Stimulated activated CD8-positive, alpha-beta memory T cell treated with anti-CD3 and anti-CD28 coated beads, Interleukin-12 subunit alpha, Interleukin-12 subunit beta, amount 100 ng/mL, for 4 hours (primary cell): ENCODE measurements around the gene PDS5A.
"Not testable (repeated sequence)": the region's sequence is repeated elsewhere in the genome, so short reads cannot be mapped to it uniquely, and the experiment has no call there.

ENCODE experiments used
- DNase-seq: peaks from one replicate; pipeline ENCODE4 v3.0.0-alpha.2; 2020; ENCODE audit warnings: low read depth

Gene PDS5A

DNA sequence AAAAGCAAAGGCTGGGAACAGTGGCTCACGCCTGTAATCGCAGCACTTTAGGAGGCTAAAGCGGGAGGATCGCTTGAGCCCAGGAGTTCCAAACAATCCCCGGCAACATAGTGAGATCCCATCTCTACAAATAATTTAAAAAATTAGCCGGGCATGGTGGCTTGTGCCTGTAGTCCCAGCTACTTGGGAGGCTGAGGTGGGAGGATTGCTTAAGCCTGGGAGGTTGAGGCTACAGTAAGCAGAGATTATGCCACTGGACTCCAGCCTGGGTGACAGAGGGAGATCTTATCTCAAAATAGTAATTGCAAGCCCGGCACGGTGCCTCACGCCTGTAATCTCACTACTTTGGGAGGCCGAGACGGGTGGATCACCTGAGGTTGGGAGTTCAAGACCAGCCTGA, 139.3 kb downstream of the PDS5A start:
- DNase-seq: not testable (repeated sequence)

DNA sequence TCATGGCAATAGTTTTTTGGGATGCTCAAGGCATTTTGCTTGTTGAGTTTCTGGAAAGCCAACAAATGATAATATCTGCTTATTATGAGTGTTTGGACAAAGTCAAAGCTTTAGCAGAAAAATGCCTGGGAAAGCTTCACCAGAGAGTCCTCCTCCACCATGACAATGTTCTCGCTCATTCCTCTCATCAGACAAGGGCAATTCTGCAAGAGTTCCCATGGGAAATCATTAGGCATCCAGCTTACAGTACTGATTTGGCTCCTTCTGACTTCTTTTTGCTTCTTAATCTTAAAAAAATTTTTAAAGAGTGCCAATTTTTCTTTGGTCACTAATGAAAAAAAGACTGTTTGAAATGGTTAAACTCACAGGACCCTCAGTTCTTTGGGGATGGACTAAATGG, 143.4 kb downstream of the PDS5A start:
- DNase-seq: no peak

DNA sequence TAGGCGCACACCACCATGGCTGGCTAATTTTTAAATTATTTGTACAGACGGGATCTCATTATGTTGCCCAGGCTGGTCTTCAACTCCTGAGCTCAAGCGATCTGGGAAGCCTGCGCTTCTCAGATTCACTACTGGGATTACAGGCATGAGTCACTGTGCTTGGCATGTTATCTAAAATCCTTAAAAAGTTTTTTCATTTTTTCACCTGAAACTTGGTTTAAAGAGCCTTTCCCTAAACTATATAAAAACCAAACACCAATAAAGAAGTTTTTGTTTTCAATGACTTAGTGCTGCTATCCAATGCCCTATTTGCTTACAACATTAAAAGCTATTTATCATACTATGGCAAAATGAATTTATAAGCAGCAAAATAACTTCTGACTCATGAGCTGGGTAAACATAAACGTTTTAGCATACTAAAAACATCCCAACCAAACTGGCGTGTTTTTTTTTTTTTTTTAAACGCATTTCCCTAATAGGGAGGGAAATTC, 151.9 kb downstream of the PDS5A start:
- no peak for DNase-seq

DNA sequence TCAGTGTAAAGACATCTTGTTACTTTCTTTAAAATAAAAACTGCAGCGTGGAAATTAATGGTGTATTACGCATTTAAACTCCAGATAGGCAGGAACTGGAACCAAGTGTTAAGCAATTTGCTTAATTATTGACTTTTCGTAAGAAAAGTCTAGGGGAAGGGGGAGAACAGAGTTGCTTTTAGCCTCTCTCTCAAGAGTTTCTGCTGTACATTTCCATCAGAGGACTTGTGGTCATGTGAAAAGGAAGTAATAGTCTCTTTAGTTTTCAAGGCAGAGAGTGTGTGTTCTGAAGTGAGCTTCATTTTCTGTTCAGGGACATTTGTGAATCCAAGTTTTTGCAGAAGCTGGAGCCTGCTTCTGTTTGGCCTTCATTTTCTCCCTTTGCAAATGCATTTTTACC, 152.6 kb downstream of the PDS5A start:
- no peak for DNase-seq

DNA sequence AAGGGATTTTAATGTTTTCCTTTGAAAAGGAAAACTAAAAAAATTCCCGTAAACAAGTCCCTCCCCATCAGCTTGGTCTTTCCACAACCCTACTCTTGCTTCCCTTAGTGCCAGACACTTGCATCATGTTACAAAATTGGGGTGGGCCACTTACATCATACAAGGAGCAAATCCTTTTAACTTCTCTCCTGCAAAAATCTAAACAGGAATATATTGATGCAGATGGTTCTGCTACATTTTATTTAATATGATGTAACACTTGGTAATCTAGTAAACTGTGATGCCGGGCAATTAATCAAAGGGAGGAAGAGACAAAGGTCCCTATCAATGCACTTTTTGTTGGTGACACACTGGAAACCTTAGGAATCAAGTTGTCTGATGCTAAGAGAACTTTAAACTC, 154.5 kb downstream of the PDS5A start:
- DNase-seq: no peak

DNA sequence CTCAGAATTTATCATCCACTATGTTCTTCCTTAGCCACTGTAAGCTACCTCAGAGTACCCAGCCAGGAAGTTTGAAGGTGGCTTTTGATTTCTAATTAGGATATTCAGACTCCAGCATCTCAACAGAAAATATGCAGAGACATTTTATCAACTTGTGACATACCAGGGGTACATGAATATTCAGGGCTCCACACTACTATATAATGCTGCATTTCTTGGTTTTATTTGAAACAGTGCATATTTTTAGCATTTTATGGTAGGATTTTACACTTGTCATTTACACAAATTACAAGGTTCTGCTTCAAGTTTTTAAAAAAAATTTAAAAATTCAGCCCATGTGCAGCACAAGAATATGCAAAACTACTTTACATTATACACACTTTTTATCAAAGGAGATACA, 155.0 kb downstream of the PDS5A start:
- DNase-seq: no peak

DNA sequence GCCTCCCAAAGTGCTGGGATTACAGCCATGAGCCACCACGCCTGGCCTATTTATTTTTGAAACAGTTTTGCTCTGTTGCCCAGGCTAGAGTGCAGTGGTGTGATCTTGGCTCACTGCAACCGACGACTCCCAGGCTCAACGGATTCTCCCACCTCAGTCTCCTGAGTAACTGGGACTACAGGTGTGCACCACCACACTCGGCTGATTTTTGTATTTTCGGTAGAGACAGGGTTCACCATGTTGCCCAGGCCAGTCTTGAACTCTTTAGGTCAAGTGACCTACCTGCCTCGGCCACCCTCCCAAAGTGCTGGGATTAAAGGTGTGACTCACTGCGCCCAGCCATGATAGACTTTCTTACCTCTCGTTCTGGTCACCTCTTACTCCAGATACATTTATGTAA, 155.8 kb downstream of the PDS5A start:
- no peak for DNase-seq

DNA sequence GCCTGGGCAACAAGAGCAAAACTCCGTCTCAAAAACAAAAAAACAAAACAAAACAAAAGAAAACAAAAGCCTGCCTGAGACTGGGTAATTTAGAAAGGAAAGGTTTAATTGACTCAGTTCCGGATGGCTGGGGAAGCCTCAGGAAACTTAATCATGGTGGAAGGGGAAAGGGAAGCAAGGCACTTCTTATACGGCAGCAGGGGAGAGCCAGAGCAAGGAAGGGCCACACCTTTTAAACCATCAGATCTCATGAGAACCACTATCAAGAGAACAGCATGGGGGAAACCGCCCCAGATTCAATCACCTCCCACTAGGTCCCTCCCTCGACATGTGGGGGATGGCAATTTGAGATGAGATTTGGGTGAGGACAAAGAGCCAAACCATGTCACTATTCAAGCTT, 157.5 kb downstream of the PDS5A start:
- DNase-seq: no peak

DNA sequence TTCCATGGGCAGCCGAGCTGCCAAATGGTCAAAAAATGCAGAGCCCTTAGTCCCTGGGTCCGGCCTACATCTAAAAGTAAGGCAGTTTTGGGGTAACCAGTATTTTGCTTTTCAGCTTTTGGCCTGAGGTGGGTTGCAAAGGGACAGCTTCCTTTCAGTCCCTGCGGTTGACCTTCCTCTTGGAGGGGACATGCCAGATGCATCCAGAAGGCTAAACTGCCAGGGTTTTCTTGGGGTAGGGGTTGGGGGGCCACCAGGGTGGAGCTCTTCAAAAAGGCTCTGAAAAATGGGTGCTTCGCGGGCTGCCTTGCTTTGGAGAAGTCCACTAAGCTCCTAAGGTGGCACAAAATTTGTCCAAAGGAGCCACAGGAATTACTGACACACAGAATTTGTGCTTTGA, 159.1 kb downstream of the PDS5A start:
- no peak for DNase-seq

DNA sequence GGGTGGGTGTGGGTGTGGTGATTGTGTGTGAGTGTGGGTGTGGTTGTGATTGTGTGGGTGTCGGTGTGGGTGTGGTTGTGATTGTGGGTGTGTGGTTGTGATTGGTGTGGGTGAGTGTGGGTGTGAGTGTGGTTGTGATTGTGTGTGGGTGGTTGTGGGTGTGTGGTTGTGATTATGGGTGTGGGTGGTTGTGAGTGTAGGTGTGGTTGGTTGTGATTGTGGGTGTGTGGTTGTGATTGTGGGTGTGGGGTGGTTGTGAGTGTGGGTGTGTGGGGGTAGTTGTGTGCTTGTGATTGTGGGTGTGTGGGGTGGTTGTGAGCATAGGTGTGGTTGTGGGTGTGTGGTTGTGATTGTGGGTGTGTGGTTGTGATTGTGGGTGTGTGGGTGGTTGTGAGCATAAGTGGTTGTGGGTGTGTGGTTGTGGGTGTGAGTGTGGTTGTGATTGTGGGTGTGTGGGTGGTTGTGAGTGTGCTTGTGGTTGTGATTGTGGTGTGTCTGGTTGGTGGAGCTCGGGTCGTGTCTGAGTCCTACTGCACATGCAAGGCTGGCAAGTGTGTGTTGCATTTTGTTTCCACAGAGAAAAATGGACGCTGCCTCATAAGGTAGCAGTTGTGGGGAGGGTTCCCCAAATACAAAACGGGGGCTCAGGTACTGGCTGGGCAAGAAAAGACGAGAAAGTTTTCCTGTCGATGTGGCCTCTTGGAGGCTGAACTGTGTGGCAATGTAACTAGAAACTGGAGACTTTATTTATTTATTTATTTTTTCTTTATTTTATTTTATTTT, 163.1 kb downstream of the PDS5A start:
- no peak for DNase-seq

DNA sequence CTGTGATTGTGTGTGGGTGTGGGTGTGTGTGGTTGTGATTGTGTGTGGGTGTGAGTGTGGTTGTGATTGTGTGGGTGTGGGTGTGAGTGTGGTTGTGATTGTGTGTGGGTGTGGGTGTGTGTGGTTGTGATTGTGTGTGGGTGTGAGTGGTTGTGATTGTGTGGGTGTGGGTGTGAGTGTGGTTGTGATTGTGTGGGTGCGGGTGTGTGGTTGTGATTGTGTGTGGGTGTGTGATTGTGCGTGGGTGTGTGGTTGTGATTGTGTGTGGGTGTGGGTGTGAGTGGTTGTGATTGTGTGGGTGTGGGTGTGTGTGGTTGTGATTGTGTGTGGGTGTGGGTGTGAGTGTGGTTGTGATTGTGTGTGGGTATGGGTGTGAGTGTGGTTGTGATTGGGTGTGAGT, 163.9 kb downstream of the PDS5A start:
- not testable (repeated sequence) for DNase-seq

DNA sequence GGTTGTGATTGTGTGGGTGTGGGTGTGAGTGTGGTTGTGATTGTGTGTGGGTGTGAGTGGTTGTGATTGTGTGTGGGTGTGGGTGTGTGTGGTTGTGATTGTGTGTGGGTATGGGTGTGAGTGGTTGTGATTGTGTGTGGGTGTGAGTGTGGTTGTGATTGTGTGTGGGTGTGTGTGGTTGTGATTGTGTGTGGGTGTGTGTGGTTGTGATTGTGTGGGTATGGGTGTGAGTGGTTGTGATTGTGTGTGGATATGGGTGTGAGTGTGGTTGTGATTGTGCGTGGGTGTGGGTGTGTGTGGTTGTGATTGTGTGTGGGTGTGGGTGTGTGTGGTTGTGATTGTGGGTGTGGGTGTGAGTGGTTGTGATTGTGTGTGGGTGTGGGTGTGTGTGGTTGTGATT, 164.7 kb downstream of the PDS5A start:
- DNase-seq: not testable (repeated sequence)

DNA sequence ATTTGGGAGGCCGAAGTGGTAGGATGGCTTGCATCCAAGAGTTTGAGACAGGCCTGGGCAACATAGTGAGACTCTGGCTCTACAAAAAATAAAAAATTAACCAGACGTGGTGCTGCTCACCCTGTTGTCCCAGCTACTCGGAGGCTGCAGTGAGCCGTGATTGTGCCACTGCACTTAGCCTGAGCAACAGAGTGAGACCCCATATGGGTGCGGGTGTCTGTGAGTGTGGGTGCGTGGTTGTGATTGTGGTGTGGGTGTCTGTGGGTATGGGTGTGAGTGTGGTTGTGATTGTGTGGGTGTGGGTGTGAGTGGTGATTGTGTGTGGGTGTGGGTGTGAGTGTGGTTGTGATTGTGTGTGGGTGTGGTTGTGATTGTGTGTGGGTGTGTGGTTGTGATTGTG, 165.2 kb downstream of the PDS5A start:
- DNase-seq: no peak

DNA sequence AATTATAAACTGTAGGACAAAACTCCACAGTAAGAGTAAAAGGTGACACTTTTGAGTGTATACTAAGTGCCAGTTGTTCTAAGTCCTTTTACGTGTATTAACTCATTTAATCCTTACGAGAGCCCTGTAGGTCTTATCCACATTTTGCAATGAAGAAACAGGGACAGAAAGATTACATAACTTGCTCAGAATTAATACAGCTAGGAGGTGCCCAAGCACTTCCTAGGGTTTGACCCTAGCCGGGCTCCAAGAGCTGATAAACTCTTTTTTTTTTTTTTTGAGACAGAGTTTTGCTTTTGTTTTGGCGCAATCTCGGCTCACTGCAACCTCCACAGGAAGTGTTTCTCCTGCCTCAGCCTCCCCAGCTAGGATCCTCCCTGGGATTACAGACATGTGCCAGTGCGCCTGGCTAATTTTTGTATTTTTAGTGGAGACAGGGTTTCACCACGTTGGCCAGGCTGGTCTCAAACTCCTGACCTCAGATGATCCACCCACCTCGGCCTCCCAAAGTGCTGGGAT, 169.4 kb downstream of the PDS5A start:
- no peak for DNase-seq

DNA sequence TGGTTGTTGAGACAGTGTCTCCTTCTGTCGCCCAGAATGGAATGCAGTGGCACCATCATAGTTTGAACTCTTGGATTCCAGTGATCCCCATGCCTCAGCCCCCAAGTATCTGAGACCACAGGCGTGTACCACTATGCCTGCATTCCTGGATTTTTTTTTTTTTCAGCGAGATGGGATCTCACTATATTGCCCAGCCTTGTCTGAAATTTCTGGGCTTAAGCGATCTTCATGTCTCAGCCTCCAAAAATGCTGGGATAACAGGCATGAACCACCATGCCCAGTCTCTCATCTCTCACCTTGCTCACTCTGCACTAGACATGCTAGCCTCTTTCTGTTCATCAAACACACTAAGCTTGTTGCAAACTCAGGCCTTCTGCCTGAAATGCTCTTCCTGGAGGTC, 175.7 kb downstream of the PDS5A start:
- DNase-seq: no peak

DNA sequence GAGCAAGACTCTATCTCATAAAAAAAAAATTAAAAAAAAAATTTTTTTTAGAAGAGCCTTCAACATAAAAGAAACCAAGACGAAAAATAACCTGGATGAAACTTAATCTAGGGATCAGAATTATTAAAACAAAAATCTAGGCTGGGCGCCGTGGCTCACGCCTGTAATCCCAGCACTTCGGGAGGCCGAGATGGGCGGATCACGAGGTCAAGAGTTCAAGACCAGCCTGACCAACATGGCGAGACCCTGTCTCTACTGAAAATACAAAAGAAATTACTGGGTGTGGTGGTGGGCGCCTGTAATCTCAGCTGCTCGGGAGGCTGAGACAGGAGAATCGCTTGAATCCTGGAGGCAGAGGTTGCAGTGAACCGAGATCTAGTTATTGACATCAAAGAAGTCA, 184.7 kb downstream of the PDS5A start:
- DNase-seq: not testable (repeated sequence)

DNA sequence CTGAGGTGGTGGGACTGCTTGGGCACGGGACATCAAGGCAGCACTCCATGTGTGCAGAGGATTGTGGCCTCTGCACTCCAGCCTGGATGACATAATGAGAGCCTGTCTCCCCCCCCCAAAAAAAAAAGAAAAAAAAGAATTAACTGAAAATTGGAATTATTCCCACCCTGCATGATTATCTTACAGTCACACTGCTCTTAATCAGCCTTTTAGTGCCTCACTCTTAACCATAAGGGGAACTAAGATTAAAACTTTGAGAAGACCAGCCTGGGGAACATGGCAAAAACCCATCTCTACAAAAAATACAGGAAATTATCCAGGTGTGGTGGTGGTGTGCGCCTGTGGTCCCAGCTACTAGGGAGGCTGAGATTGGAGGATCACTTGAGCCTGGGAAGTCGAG, 185.2 kb downstream of the PDS5A start:
- no peak for DNase-seq

DNA sequence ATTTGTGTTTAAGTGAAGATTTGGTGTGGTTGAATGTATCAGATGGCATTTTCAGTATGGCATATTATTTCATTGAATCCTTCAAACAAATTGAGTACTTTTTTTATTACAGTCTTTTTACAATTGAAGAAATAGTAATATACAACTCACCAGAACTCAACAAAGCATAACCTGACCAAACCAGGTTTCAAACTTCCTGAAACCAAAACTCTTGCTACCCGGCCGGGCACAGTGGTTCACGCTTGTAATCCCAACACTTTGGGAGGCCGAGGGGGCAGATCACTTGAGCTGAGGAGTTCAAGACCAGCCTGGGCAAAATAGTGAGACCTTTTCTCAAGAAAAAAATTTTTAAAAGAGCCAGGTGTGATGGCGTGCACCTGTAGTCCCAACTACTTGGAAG, 185.6 kb downstream of the PDS5A start:
- no peak for DNase-seq

DNA sequence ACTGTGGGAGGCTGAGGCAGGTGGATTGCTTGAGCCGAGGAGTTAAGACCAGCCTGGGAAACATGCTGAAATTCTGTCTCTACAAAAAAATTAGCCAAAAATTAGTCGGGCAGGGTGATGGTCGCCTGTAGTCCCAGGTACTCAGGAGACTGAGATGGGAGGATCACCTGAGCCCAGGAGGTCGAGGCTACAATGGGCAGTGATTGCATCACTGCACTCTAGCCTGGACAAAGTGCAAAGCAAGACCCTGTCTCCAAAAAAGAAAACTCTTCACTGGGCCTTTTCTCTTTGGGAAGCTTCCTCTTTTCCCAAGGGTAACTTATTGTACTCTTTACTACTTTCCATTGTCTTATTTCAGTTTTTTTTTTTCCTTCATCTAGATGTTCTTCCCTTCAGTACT, 190.9 kb downstream of the PDS5A start:
- no peak for DNase-seq

DNA sequence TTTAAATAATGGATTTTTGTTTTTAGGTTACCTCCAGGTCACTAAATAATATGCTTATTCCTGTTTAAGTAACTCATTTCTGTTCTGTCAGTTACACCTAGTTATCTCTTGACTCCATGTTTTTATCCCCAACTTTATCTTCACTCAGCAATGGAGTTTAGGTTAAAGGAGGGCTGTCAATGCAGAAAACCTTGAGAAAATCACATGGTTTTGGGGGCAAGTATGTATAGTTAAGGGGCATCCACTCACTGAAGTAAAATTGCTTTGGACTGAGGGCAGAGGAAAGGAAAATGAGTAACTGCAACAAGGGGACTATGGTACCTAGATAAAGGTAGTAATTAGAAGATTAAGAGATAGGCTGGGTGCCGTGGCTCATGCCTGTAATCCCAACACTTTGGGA, 192.6 kb downstream of the PDS5A start:
- no peak for DNase-seq

DNA sequence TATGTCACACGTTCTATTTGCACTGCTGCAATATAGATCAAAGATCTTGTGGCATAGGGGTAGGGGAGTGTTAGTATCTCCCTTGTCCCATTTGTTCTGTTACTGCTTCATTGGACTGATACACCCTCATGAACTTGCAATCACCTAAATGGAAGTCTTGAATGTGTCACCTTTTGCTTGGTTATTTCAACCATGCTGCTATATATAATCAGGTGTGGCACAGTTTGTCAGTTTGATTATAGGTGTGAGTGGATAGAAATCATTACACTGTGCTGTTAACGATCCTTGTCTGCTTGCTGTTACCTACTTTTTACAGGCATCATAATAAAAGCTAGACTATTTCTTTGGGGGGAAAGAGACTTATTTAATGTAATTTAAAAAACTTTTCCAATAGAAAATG, 195.7 kb downstream of the PDS5A start:
- DNase-seq: not testable (repeated sequence)
